A204.1 (cell line): Measurements from ENCODE around the gene NXN.
"Not testable (repeated sequence)": the region's sequence is repeated elsewhere in the genome, so short reads cannot be mapped to it uniquely, and the experiment has no call there.

ENCODE experiments used
- FAIRE-seq: peaks from 2 replicates; lab custom pipeline; 2012; peaks lifted over from hg19 to GRCh38; lab: Jason Lieb, UNC

The NXN gene

GRCh38 chr17:979212-979538 is 401 bp downstream of the NXN start:
- no peak for FAIRE-seq

GRCh38 chr17:978103-979093 is 1.2 kb downstream of the NXN start:
- no peak for FAIRE-seq

- FAIRE-seq = no peak
Measured at GRCh38 chr17:977166-977565, 2.4 kb downstream of the NXN start.

- no peak for FAIRE-seq
Measured at GRCh38 chr17:976312-976711, 3.3 kb downstream of the NXN start.

- FAIRE-seq = no peak
Measured at GRCh38 chr17:975371-975915, 4.1 kb downstream of the NXN start.

- not testable (repeated sequence) for FAIRE-seq
Measured at GRCh38 chr17:974778-975177, 4.8 kb downstream of the NXN start.

GRCh38 chr17:973053-973452 is 6.5 kb downstream of the NXN start:
- no peak for FAIRE-seq

GRCh38 chr17:971861-972260 is 7.7 kb downstream of the NXN start:
- FAIRE-seq = not testable (repeated sequence)

- no peak for FAIRE-seq
Measured at GRCh38 chr17:970364-970763, 9.2 kb downstream of the NXN start.

- FAIRE-seq = no peak
Measured at GRCh38 chr17:969811-970355, 9.7 kb downstream of the NXN start.

- FAIRE-seq = no peak
Measured at GRCh38 chr17:968812-969730, 10.5 kb downstream of the NXN start.

- no peak for FAIRE-seq
Measured at GRCh38 chr17:967122-967521, 12.5 kb downstream of the NXN start.

- no peak for FAIRE-seq
Measured at GRCh38 chr17:965311-965989, 14.1 kb downstream of the NXN start.

GRCh38 chr17:964876-965275 is 14.7 kb downstream of the NXN start:
- FAIRE-seq = no peak

- FAIRE-seq = no peak
Measured at GRCh38 chr17:962670-963069, 16.9 kb downstream of the NXN start.

GRCh38 chr17:962166-962565 is 17.4 kb downstream of the NXN start:
- no peak for FAIRE-seq

- no peak for FAIRE-seq
Measured at GRCh38 chr17:958712-959451, 20.7 kb downstream of the NXN start.

GRCh38 chr17:957856-958421 is 21.6 kb downstream of the NXN start:
- no peak for FAIRE-seq

- no peak for FAIRE-seq
Measured at GRCh38 chr17:956905-957304, 22.7 kb downstream of the NXN start.

- no peak for FAIRE-seq
Measured at GRCh38 chr17:954431-955164, 25.0 kb downstream of the NXN start.
